DOHH2 (cell line): ENCODE data around the gene KPNA1.

Source experiments
- CTCF ChIP-seq: fragments of 200-600 bp; sonication (generic); IDR thresholded peaks from one replicate; pipeline ENCODE4 v1.5.1; 2014; ENCODE audit warnings: antibody characterized with exemption, mild to moderate bottlenecking, low read depth, low read length; ENCODE audit not compliant: poor library complexity, severe bottlenecking
- EZH2phosphoT487 ChIP-seq: fragments of 200-600 bp; sonication (generic); IDR thresholded peaks from 2 replicates; pipeline ENCODE4 v1.6.1; 2017; ENCODE audit warnings: borderline replicate concordance, mild to moderate bottlenecking, antibody characterized with exemption, low read length, moderate library complexity, mixed read lengths

GRCh38 chr3:122563717-122564025 lies 48.9 kb upstream of the KPNA1 start:
- TF ChIP-seq CTCF = no peak
- TF ChIP-seq EZH2phosphoT487 = no peak
